GM12891 (cell line): Measurements from ENCODE around the gene SPTSSB.

Experiments used
- POLR2A ChIP-seq: IDR thresholded peaks from 2 replicates; pipeline ENCODE4 v1.6.1; 2011; ENCODE audit warnings: low read depth, low read length, control low read depth
- POLR2AphosphoS5 ChIP-seq: IDR thresholded peaks from 2 replicates; pipeline ENCODE4 v1.6.1; 2011; ENCODE audit warnings: low read depth, low read length, control low read depth
- POU2F2 ChIP-seq: IDR thresholded peaks from 2 replicates; pipeline ENCODE4 v1.6.1; 2011; ENCODE audit warnings: low read depth, mild to moderate bottlenecking, control low read depth, low read length, moderate library complexity
- SPI1 ChIP-seq: IDR thresholded peaks from 2 replicates; pipeline ENCODE4 v1.6.1; 2011; ENCODE audit warnings: low read depth, low read length, control low read depth
- TAF1 ChIP-seq: IDR thresholded peaks from 2 replicates; pipeline ENCODE4 v1.6.1; 2011; ENCODE audit warnings: low read depth, low read length, control low read depth

DNA sequence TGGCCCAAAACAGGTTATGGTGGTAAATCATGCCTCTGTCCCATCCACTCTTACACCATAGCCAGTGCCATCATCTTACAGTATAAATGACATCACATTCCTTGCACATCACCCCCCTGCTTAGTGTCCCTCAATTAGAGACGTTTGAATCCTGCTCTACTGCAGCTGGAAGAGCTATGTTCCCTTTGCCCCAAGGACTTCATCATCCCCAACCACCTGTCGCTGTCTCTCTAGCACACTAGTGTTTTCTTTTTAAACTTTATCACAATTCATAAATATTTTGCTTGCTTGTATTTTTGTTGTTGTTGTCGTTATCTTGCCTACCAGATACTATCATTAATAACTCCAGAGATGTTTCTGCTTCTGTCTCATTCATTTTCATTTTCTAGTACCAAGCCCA, 28.7 kb downstream of the SPTSSB start:
- TF ChIP-seq POLR2AphosphoS5 (no peak), POLR2A (no peak), SPI1 (no peak), TAF1 (no peak), POU2F2 (no peak)
